Activated T-cell treated with anti-CD3 and anti-CD28 coated beads, Interleukin-2, amount 50 U/mL, for 72 hours (primary cell): Measurements from ENCODE around the gene SPEG. TPM values are rescaled to one million over a fixed set of nuclear protein-coding genes. Genes with fewer than 3 reads are reported as not detected.

Experiments
- ATAC-seq, 2 donors: fragments of 150-1000 bp; cut with Tn5 transposase; replicated peaks in 1 of 2; 2 replicates each; pipeline ENCODE4 v1.10.0; 2021; ENCODE audit warnings: moderate library complexity in 2 of 2, mild to moderate bottlenecking in 1 of 2
- DNase-seq, 2 donors: peaks; one replicate each; pipeline ENCODE4 v3.0.0; 2021 to 2022; ENCODE audit warnings: mixed read lengths in 1 of 2
- H3K27ac Mint-ChIP-seq: one replicate; pipeline ENCODE4 v1.8.0; 2022; ENCODE audit warnings: mild to moderate bottlenecking, moderate library complexity, mixed read lengths
- H3K27me3 Mint-ChIP-seq: one replicate; pipeline ENCODE4 v1.8.0; 2022; ENCODE audit warnings: low read depth, mixed read lengths
- H3K36me3 Mint-ChIP-seq, 2 donors: one replicate each; pipeline ENCODE4 v1.8.0; 2022; ENCODE audit warnings: mixed read lengths in 2 of 2, mild to moderate bottlenecking in 1 of 2; ENCODE audit not compliant: insufficient read depth in 2 of 2
- H3K4me1 Mint-ChIP-seq: one replicate; pipeline ENCODE4 v1.8.0; 2022; ENCODE audit warnings: low read depth, mixed read lengths
- H3K4me3 Mint-ChIP-seq, 2 donors: one replicate each; pipeline ENCODE4 v1.8.0; 2022; ENCODE audit warnings: mild to moderate bottlenecking in 2 of 2, mixed read lengths in 2 of 2, moderate library complexity in 2 of 2
- H3K9me3 Mint-ChIP-seq, 2 donors: one replicate each; pipeline ENCODE4 v1.8.0; 2022; ENCODE audit warnings: mixed read lengths in 2 of 2
- total RNA-seq, 2 donors: library from RNA; stranded (reverse); gene quantifications; one replicate each; pipeline ENCODE4 v1.2.3, GENCODE V29; 2022

SPEG gene
- total RNA-seq, 2 donors from 2014 or later, result 4.8 to 6.9 TPM

GRCh38 chr2:219491278-219491963, 56.8 kb downstream of the SPEG start:
- no peak overlapping the region for H3K4me3 Mint-ChIP-seq
- peaks cover 46% of the 10 kb centered on the region for H3K27me3 Mint-ChIP-seq
- no peaks in the 10 kb centered on the region for H3K9me3 Mint-ChIP-seq
- H3K27ac Mint-ChIP-seq, result no peak overlapping the region
- ATAC-seq (no peak), DNase-seq (no peak)
- H3K36me3 Mint-ChIP-seq, result no peaks in the 10 kb centered on the region
- peaks cover 4% of the 10 kb centered on the region for H3K4me1 Mint-ChIP-seq

- ATAC-seq (no peak), DNase-seq (no peak)
- Mint-ChIP-seq H3K36me3 (no peaks in the 10 kb centered on the region), H3K27me3 (peaks cover 48% of the 10 kb centered on the region), H3K9me3 (no peaks in the 10 kb centered on the region), H3K27ac (no peak overlapping the region), H3K4me3 (no peak overlapping the region), H3K4me1 (peaks cover 11% of the 10 kb centered on the region)
Measured at GRCh38 chr2:219492575-219492974, 57.9 kb downstream of the SPEG start.

GRCh38 chr2:219493086-219493485, 58.4 kb downstream of the SPEG start:
- no peaks in the 10 kb centered on the region for H3K9me3 Mint-ChIP-seq
- no peak overlapping the region for H3K4me3 Mint-ChIP-seq
- no peak overlapping the region for H3K27ac Mint-ChIP-seq
- no peaks in the 10 kb centered on the region for H3K36me3 Mint-ChIP-seq
- peaks cover 15% of the 10 kb centered on the region for H3K4me1 Mint-ChIP-seq
- DNase-seq, result no peak
- no peak for ATAC-seq
- peaks cover 49% of the 10 kb centered on the region for H3K27me3 Mint-ChIP-seq

- Mint-ChIP-seq H3K27ac (no peak overlapping the region), H3K4me3 (no peak overlapping the region), H3K27me3 (peaks cover 53% of the 10 kb centered on the region), H3K36me3 (peaks cover 2 to 5% of the 10 kb centered on the region in 2 donors), H3K9me3 (no peaks in the 10 kb centered on the region), H3K4me1 (peaks cover 33% of the 10 kb centered on the region)
- no peak for ATAC-seq
- DNase-seq, result no peak
Measured at GRCh38 chr2:219494952-219495530, 60.4 kb downstream of the SPEG start.

- H3K4me3 Mint-ChIP-seq, result no peak overlapping the region
- H3K9me3 Mint-ChIP-seq, result no peaks in the 10 kb centered on the region
- DNase-seq, result peak; percentile 67 to 71
- H3K36me3 Mint-ChIP-seq, result peaks cover 2 to 5% of the 10 kb centered on the region in 2 donors
- peaks cover 53% of the 10 kb centered on the region for H3K27me3 Mint-ChIP-seq
- H3K4me1 Mint-ChIP-seq, result peaks cover 37% of the 10 kb centered on the region
- no peak overlapping the region for H3K27ac Mint-ChIP-seq
- ATAC-seq, result peak; percentile 25 to 34
Measured at GRCh38 chr2:219495531-219496122, 61.0 kb downstream of the SPEG start.

- Mint-ChIP-seq H3K4me3 (peak overlapping the region; percentile 12 to 98), H3K27ac (no peak overlapping the region), H3K27me3 (peaks cover 53% of the 10 kb centered on the region), H3K36me3 (peaks cover 2 to 5% of the 10 kb centered on the region in 2 donors), H3K9me3 (no peaks in the 10 kb centered on the region), H3K4me1 (peaks cover 37% of the 10 kb centered on the region)
- DNase-seq, result no peak
- ATAC-seq, result no peak
Measured at GRCh38 chr2:219496247-219496824, 61.7 kb downstream of the SPEG start.

GRCh38 chr2:219496825-219497494, 62.3 kb downstream of the SPEG start:
- peaks cover 53% of the 10 kb centered on the region for H3K27me3 Mint-ChIP-seq
- H3K27ac Mint-ChIP-seq, result no peak overlapping the region
- peaks cover 37% of the 10 kb centered on the region for H3K4me1 Mint-ChIP-seq
- no peaks in the 10 kb centered on the region for H3K9me3 Mint-ChIP-seq
- peak overlapping the region; percentile 95 to 98 for H3K4me3 Mint-ChIP-seq
- ATAC-seq (no peak), DNase-seq (no peak)
- peaks cover 2 to 5% of the 10 kb centered on the region in 2 donors for H3K36me3 Mint-ChIP-seq

GRCh38 chr2:219497495-219498279, 63.0 kb downstream of the SPEG start:
- ATAC-seq (peak; percentile 33 to 47), DNase-seq (peak; percentile 58 to 61)
- no peak overlapping the region for H3K27ac Mint-ChIP-seq
- peaks cover 37% of the 10 kb centered on the region for H3K4me1 Mint-ChIP-seq
- H3K27me3 Mint-ChIP-seq, result peaks cover 52% of the 10 kb centered on the region
- H3K36me3 Mint-ChIP-seq, result peaks cover 2 to 5% of the 10 kb centered on the region in 2 donors
- H3K4me3 Mint-ChIP-seq, result peak overlapping the region; percentile 95 to 98
- no peaks in the 10 kb centered on the region for H3K9me3 Mint-ChIP-seq

- Mint-ChIP-seq H3K9me3 (no peaks in the 10 kb centered on the region), H3K27ac (peak within 1 kb of the TSS; percentile 87), H3K27me3 (peaks cover 44% of the 10 kb centered on the region), H3K4me3 (peak within 1 kb of the TSS; percentile 95 to 98), H3K4me1 (peaks cover 37% of the 10 kb centered on the region), H3K36me3 (peaks cover 2 to 5% of the 10 kb centered on the region in 2 donors)
- peak; percentile 91 to 92 for ATAC-seq
- DNase-seq, result peak; percentile 92 to 95
Measured at GRCh38 chr2:219498280-219499057, 63.8 kb downstream of the SPEG start, which contains the start of gene GMPPA. GMPPA (plus strand) TSS chr2:219498891; CDS start chr2:219499976, 1,085 bp downstream.

GRCh38 chr2:219499058-219499307, 64.3 kb downstream of the SPEG start:
- DNase-seq (no peak), ATAC-seq (no peak)
- Mint-ChIP-seq H3K4me3 (peak overlapping the region; percentile 95 to 98), H3K9me3 (no peaks in the 10 kb centered on the region), H3K27ac (peak overlapping the region; percentile 87), H3K36me3 (peaks cover 2 to 5% of the 10 kb centered on the region in 2 donors), H3K27me3 (peaks cover 39% of the 10 kb centered on the region), H3K4me1 (peaks cover 37% of the 10 kb centered on the region)

- H3K27me3 Mint-ChIP-seq, result peaks cover 33% of the 10 kb centered on the region
- H3K9me3 Mint-ChIP-seq, result no peaks in the 10 kb centered on the region
- no peak for DNase-seq
- peaks cover 5% of the 10 kb centered on the region in 2 donors for H3K36me3 Mint-ChIP-seq
- peak overlapping the region; percentile 95 to 98 for H3K4me3 Mint-ChIP-seq
- peaks cover 41% of the 10 kb centered on the region for H3K4me1 Mint-ChIP-seq
- peak overlapping the region; percentile 87 for H3K27ac Mint-ChIP-seq
- ATAC-seq, result no peak
Measured at GRCh38 chr2:219499555-219499954, 64.9 kb downstream of the SPEG start.

- Mint-ChIP-seq H3K27ac (peak overlapping the region; percentile 52), H3K36me3 (peaks cover 5% of the 10 kb centered on the region in 2 donors)
- no peak for DNase-seq
Measured at GRCh38 chr2:219500135-219500534, 65.5 kb downstream of the SPEG start.

More at GRCh38 chr2:219500135-219500534, 65.5 kb downstream of the SPEG start:
- Mint-ChIP-seq H3K9me3 (no peaks in the 10 kb centered on the region), H3K27me3 (peaks cover 27% of the 10 kb centered on the region), H3K4me1 (peaks cover 44% of the 10 kb centered on the region), H3K4me3 (peak overlapping the region; percentile 95 to 98)
- ATAC-seq, result no peak
